KBM-7 (cell line): ENCODE data around the gene ARMC5.

ENCODE experiments used
- DNase-seq: peaks from one replicate; pipeline ENCODE4 v3.0.0-alpha.2; 2015
- in situ Hi-C: fragments of 300-500 bp; cut with MboI; formaldehyde crosslinking; loops from 2 replicates; pipeline ENCODE4 v1.14.3; 2020; ENCODE audit warnings: low sequenced_read_pairs, low pct_unique_long_range_greater_than_20kb, mixed read lengths

The ARMC5 gene

DNA sequence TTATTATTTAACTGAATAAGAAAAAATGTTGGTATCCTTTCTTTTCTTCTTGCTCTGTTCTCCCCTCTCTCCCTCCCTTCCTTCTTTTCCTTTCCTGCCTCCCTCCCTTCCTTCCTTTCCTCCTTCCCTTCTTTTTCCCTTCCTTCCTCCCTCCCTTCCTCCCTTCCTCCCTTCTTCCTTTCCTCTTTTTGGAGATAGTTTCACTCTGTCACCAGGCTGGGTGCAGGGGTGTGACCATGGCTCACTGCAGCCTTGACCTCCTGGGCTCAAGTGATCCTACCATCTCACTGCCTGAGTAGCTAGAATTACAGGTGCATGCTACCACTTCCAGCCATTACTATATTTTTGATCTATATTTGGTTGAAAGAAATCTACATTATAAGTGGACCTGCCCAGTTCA lies 54.6 kb downstream of the ARMC5 start:
- no peak for DNase-seq
- in situ Hi-C loops = no loop called here
